22Rv1 (cell line): ENCODE results near the gene INPP5J.

ENCODE experiments used
- H3K27ac ChIP-seq: fragments of 450-650 bp; 2 replicates; pipeline ENCODE4 v1.5.1; 2017
- CTCF ChIP-seq: fragments of 450-650 bp; IDR thresholded peaks from 2 replicates; pipeline ENCODE4 v1.5.1; 2017; ENCODE audit warnings: mild to moderate bottlenecking
- ZFX ChIP-seq: fragments of 450-650 bp; IDR thresholded peaks from 2 replicates; pipeline ENCODE4 v1.6.1; 2017; ENCODE audit warnings: antibody characterized with exemption, borderline replicate concordance

INPP5J gene

GRCh38 chr22:31085493-31085824 is 37.3 kb upstream of the INPP5J start:
- TF ChIP-seq CTCF (no peak), ZFX (no peak)
- H3K27ac ChIP-seq: no peak overlapping the region

- TF ChIP-seq CTCF: no peak
- TF ChIP-seq ZFX: no peak
Measured at GRCh38 chr22:31085928-31086327, 36.8 kb upstream of the INPP5J start.

GRCh38 chr22:31086703-31087330 is 35.9 kb upstream of the INPP5J start:
- TF ChIP-seq ZFX (no peak), CTCF (no peak)
- no peak overlapping the region for H3K27ac ChIP-seq

More at GRCh38 chr22:31085928-31086327, 36.8 kb upstream of the INPP5J start:
- H3K27ac ChIP-seq: no peak overlapping the region

DNA sequence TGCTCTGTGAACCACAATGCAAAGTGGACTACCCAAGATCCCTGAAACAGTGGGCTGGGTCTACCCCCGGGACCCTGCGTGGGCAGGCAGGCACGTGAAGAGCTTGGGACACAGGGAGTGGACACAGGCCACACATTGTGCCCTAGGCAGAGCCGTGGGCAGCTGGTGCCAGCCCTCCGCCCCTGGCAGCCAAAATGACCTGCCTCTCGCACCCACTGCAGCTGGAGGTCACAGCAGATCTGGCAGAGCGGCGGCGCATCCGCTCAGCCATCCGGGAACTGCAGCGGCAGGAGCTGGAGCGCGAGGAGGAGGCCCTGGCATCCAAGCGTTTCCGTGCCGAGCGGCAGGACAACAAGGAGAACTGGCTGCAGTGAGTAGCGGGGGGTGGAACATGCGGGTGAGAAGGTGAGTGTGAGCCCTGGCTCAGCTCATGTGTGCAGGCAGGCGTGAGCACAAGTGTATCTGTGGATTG is 35.0 kb upstream of the INPP5J start:
- TF ChIP-seq CTCF: no peak
- TF ChIP-seq ZFX: no peak
- H3K27ac ChIP-seq: no peak overlapping the region

DNA sequence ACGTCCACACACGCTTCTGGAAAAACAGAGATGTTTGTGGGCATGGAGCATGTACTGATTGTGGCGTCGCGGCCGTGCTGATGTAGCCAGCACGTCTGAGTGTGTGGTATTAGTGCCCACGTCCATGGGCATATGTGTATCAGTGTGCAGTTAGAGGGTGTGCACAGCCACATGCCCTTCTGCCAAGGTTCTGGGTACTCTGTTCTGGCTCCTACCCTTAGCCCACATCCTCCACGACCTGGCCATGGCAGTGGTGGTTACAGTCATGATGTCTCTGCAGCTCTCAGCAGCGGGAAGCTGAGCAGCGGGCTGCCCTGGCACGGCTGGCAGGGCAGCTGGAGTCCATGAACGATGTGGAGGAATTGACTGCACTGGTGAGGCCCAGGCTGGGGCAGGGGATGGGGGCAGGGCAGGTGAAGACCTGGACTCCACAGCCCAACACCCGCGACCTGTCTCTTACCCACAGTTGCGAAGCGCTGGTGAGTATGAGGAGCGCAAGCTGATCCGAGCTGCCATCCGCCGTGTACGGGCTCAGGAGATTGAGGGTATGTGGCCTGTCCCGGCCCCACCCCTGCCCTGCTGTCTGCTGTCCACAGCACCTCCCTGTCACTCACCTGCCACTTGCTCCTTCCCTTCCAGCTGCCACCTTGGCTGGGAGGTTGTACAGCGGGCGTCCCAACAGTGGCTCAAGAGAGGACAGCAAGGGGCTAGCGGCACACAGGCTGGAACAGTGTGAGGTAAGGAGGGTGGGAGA is 34.4 kb upstream of the INPP5J start:
- no peak overlapping the region for H3K27ac ChIP-seq
- no peak for TF ChIP-seq ZFX
- no peak for TF ChIP-seq CTCF

- TF ChIP-seq CTCF: peak; percentile 75
- no peak for TF ChIP-seq ZFX
- no peak overlapping the region for H3K27ac ChIP-seq
Measured at GRCh38 chr22:31089160-31090100, 33.3 kb upstream of the INPP5J start.
